ENCODE results near the gene SRPK3.

Gene SRPK3

GRCh38 chrX:153794897-153795816 is 14.3 kb downstream of the SRPK3 start:
- intact Hi-C loops (cut with DNase I; ENCODE audit: low total_unique reads) = no loop called here
- H3K9me3 ChIP-seq = peaks cover 0 to 13% (median 12%) of the 10 kb centered on the region in 3 donors
- peaks cover 0 to 43% (median 22%) of the 10 kb centered on the region in 4 donors for H3K4me1 ChIP-seq
- no peak for DNase-seq
- peak overlapping the region; percentile 90 to 93 for H3K27ac ChIP-seq
- peak overlapping the region; percentile 66 to 81 for H3K4me3 ChIP-seq
- H3K27me3 ChIP-seq = no peaks in the 10 kb centered on the region
- peaks cover 4 to 30% (median 21%) of the 10 kb centered on the region in 3 donors for H3K36me3 ChIP-seq
- no peak for TF ChIP-seq CTCF (IDR thresholded peaks at IDR 0.05)

- no peak for TF ChIP-seq CTCF (IDR thresholded peaks at IDR 0.05)
- Histone ChIP-seq H3K4me3 (no peak overlapping the region), H3K27me3 (no peaks in the 10 kb centered on the region), H3K4me1 (peaks cover 0 to 47% (median 21%) of the 10 kb centered on the region in 4 donors), H3K9me3 (peaks cover 0 to 13% (median 12%) of the 10 kb centered on the region in 3 donors), H3K36me3 (peaks cover 4 to 27% (median 21%) of the 10 kb centered on the region in 3 donors), H3K27ac (no peak overlapping the region)
- intact Hi-C loops (cut with DNase I; ENCODE audit: low total_unique reads) = no loop called here
- DNase-seq = no peak
Observed at GRCh38 chrX:153797415-153798015, 16.7 kb downstream of the SRPK3 start.

GRCh38 chrX:153799326-153799725 is 18.5 kb downstream of the SRPK3 start:
- no peak for TF ChIP-seq CTCF (IDR thresholded peaks at IDR 0.05)
- DNase-seq = no peak
- no peak overlapping the region for H3K4me3 ChIP-seq
- H3K27ac ChIP-seq = peak overlapping the region in 1 of 2 donors; percentile 73
- no peaks in the 10 kb centered on the region for H3K27me3 ChIP-seq
- H3K9me3 ChIP-seq = peaks cover 0 to 9% (median 4%) of the 10 kb centered on the region in 3 donors
- peaks cover 0 to 37% (median 16%) of the 10 kb centered on the region in 4 donors for H3K4me1 ChIP-seq
- intact Hi-C loops (cut with DNase I; ENCODE audit: low total_unique reads) = no loop called here
- H3K36me3 ChIP-seq = peaks cover 4 to 27% (median 21%) of the 10 kb centered on the region in 3 donors

- peak in 1 of 2 donors; percentile 72 for DNase-seq
- peaks cover 4 to 35% (median 21%) of the 10 kb centered on the region in 3 donors for H3K36me3 ChIP-seq
- H3K9me3 ChIP-seq = peaks cover 0 to 9% (median 3%) of the 10 kb centered on the region in 3 donors
- peak overlapping the region; percentile 54 to 73 for H3K27ac ChIP-seq
- no peaks in the 10 kb centered on the region for H3K27me3 ChIP-seq
- H3K4me1 ChIP-seq = peaks cover 0 to 36% (median 15%) of the 10 kb centered on the region in 4 donors
- intact Hi-C loops (cut with DNase I; ENCODE audit: low total_unique reads) = no loop called here
- H3K4me3 ChIP-seq = no peak overlapping the region
- TF ChIP-seq CTCF (IDR thresholded peaks at IDR 0.05) = no peak
Observed at GRCh38 chrX:153800177-153800722, 19.4 kb downstream of the SRPK3 start.

GRCh38 chrX:153800746-153801145 is 19.9 kb downstream of the SRPK3 start:
- intact Hi-C loops (cut with DNase I; ENCODE audit: low total_unique reads) = no loop called here
- Histone ChIP-seq H3K27ac (peak overlapping the region; percentile 54 to 73), H3K4me1 (peaks cover 0 to 31% (median 10%) of the 10 kb centered on the region in 4 donors), H3K4me3 (no peak overlapping the region), H3K36me3 (peaks cover 4 to 35% (median 21%) of the 10 kb centered on the region in 3 donors), H3K9me3 (peaks cover 0 to 9% (median 3%) of the 10 kb centered on the region in 3 donors), H3K27me3 (no peaks in the 10 kb centered on the region)
- no peak for TF ChIP-seq CTCF (IDR thresholded peaks at IDR 0.05)
- DNase-seq = no peak

Measured in tibial artery (tissue), 4 donors.